GM19455 (cell line): Measurements from ENCODE around the gene TNFAIP3.

Experiments used
- ATAC-seq: cut with Tn5 transposase; IDR thresholded peaks from one replicate; pipeline ENCODE4 v1.9.1; 2021; ENCODE audit not compliant: unreplicated experiment

TNFAIP3 gene

GRCh38 chr6:137919837-137920730 lies 53.0 kb downstream of the TNFAIP3 start:
- no peak for ATAC-seq

GRCh38 chr6:137921823-137922222 lies 54.8 kb downstream of the TNFAIP3 start:
- ATAC-seq, result no peak

- no peak for ATAC-seq
These were observed 57.0 kb downstream of the TNFAIP3 start for GRCh38 chr6:137923866-137924653.

DNA sequence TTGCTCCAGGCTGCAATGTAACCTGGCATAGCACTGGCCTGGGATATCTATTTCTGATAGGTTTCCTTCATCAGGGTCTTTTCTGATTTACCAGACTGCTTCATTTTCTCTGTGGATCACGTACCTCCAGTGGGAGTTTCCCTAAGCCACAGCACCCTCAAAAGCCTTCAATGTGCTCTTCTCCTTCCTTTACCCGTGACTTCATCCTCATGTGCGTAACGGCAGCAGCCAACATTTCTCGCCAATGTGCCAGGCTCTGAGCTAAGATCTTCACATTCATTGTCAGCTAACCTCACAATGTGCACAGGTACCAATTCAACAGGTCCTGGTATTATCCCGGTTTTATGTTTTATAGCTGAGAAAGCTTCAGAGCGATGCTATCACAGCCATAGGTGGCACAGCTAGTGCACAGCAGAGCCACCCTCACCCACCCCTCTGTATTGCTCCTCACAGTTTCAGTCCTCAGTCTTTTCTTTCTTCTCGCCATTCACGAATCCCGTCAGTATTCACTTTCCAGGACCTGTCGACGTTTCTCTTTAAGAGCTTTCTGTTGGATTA lies 58.2 kb downstream of the TNFAIP3 start:
- ATAC-seq, result no peak

DNA sequence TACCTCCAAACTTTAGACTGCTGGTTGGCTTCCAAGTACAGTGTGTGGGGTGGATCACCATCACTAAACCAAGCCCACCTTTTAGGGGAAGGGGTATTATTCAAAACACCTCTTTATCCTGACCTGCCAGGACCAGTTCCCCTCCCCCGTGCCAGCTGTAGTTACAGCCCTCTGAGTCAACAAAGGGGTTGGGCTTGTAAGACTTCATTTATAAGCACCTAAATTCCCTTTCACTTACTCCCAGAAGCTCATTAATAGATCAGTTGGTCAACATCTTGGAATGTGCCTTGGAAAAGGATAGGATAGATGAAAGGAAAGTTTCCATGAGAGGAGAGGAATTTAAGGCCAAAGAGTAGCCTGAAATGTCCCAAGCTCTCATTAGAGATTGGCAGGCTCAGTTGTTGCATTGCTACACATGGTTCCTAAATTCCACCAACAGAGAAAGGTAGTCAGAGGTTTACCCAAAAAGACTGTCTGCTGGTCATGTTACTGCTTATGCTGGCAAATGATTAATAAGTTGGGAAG lies 59.2 kb downstream of the TNFAIP3 start:
- no peak for ATAC-seq

DNA sequence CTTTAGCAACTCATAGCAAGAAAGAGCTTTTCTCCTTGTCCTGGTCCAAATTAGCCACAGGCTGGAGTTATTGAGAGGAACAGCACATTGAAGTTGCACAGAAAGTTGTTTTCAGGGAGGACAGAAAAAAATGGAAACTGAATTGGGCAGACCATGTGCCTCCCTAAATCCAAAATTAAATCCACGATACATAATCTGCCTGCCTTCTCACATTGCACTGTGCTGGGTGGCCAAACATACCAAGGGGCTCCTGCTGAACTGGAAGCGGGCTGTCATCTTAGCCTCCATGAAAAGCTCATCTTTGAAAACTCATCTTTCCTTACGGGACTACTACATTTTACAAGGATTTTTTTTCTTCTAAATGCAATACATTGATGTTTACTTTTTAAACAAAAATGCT lies 59.9 kb downstream of the TNFAIP3 start:
- no peak for ATAC-seq

GRCh38 chr6:137927777-137928218 lies 60.7 kb downstream of the TNFAIP3 start:
- peak; percentile 89 for ATAC-seq

GRCh38 chr6:137928286-137928685 lies 61.2 kb downstream of the TNFAIP3 start:
- ATAC-seq, result no peak

GRCh38 chr6:137931849-137932465 lies 64.9 kb downstream of the TNFAIP3 start:
- ATAC-seq, result no peak
